HG03520 (cell line): ENCODE data around the gene LPP.
A peak's percentile ranks its signal among the peaks of the same experiment; 100 is the strongest.
"Not testable (repeated sequence)": the region's sequence is repeated elsewhere in the genome, so short reads cannot be mapped to it uniquely, and the experiment has no call there.

Experiments used
- ATAC-seq: cut with Tn5 transposase; IDR thresholded peaks from one replicate; pipeline ENCODE4 v1.9.1; 2021; ENCODE audit warnings: mild to moderate bottlenecking, moderate library complexity; ENCODE audit not compliant: unreplicated experiment

LPP gene

GRCh38 chr3:188421836-188422540 is 268.0 kb downstream of the LPP start:
- peak; percentile 99 for ATAC-seq

- not testable (repeated sequence) for ATAC-seq
These were observed 274.0 kb downstream of the LPP start for GRCh38 chr3:188427981-188428380.

GRCh38 chr3:188431040-188431439 is 277.1 kb downstream of the LPP start:
- ATAC-seq = no peak

- no peak for ATAC-seq
These were observed 277.6 kb downstream of the LPP start for GRCh38 chr3:188431553-188431952.

GRCh38 chr3:188432802-188433520 is 279.0 kb downstream of the LPP start:
- ATAC-seq = no peak

- no peak for ATAC-seq
These were observed 279.7 kb downstream of the LPP start for GRCh38 chr3:188433521-188434150.

DNA sequence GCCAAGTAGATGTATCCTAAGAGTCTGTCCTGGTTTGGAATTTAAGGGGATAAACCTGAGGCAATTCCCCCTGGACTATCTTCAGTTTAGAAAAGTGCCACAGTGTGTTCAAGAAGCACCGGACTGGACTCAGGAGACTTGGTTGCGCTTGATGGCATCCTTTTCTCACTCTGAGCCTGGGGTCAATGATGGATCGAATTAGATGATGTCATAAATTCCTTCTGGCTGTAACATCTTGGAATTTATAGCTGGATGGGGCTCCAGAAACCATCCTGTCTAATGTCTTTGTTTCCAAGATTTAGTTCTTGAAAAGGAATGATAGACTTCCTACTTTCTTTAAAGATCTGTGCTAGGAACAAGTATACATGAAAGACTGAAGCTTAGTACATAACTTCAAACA is 280.6 kb downstream of the LPP start:
- ATAC-seq = no peak

- ATAC-seq = no peak
These were observed 281.3 kb downstream of the LPP start for GRCh38 chr3:188435266-188435665.

- ATAC-seq = no peak
These were observed 284.0 kb downstream of the LPP start for GRCh38 chr3:188437926-188438325.

DNA sequence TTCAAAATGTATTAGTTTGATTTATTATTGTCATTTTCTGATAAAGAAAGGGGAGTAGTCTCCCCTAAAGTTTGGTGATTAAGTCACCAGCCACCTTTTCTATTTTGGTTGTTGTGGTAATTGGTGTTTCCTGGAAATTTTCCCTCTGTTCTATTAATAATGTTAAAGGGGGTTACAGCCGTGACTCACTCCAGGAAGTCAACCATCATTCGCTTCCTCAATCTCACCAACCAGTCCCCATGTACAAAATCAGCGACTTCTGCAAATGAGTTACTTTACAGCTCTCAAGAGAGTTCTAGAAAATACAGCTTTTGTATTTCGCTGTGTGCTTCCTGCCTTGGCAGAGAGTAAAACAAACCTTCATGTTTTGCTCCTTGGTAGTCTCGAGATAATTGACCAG is 285.1 kb downstream of the LPP start:
- peak; percentile 77 for ATAC-seq

DNA sequence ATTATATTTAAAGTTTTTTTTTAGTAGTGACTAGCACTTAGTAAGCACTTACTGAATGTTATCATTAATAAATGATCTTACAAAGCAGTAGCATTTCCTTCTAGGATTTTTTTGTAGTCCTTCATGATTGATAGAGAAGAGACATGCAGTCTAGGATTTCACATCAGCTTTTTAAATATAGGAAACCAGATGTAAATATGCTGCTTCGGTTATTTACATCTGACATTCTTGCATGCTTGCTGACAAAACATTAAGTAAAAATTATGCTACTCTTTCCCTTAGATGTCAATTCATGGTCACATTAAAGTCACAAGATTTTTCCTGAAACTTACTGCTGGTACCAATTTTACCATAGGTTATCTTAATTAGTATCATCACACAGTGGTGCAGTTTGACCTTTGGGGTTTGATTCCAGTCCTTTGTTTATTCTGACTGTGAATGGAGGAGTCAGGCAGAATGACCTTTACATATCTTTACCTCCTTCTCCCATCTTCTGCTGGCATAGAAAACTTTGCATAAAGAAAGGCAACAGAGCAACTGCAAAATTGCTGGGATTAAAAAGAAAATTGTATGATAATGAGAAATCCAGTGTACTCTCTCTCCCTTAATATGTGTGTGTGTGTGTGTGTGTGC is 286.5 kb downstream of the LPP start:
- ATAC-seq = no peak

DNA sequence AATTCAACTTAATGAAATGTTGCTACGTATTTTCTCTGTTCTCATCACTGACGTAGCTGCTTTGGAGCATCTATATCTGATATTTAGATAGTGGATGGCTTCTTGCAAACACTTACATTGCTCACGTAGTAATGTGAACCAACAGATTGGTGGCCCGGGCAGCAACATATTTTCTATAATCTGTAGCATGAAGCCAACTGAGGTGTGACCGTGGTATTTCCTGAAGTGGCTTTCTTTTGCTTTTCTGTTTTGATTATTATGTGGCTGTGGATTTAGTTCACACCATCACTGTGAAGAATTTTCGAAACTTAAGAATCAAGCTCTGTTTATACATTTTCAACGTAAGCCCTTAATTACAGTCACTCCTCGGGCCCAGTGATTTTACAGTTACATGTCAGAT is 288.5 kb downstream of the LPP start:
- ATAC-seq = no peak

- ATAC-seq = not testable (repeated sequence)
These were observed 291.2 kb downstream of the LPP start for GRCh38 chr3:188445175-188445574.

GRCh38 chr3:188446014-188446413 is 292.1 kb downstream of the LPP start:
- ATAC-seq = peak; percentile 63

GRCh38 chr3:188446766-188447165 is 292.8 kb downstream of the LPP start:
- ATAC-seq = peak; percentile 62

DNA sequence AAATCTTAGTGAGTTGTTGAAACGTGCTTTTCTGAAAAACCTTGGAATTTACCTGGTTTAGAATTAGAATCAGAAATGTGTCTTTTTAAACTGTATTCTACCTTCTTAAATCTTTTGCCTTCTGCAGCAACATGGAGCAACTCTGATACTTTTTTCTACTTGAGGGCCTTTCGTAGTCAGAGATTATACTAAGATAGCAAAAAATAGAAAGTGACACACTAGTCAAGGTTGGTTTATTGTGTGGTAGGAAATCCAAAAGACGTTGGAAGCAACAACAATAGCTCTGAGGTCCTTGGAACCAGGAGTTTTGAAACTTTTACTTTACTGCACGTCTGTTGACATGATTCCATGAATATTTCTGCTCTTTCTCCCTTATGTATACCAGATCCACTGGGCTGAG is 294.9 kb downstream of the LPP start:
- ATAC-seq = no peak

GRCh38 chr3:188449421-188449820 is 295.5 kb downstream of the LPP start:
- ATAC-seq = no peak

- ATAC-seq = no peak
These were observed 298.3 kb downstream of the LPP start for GRCh38 chr3:188452158-188452772.

DNA sequence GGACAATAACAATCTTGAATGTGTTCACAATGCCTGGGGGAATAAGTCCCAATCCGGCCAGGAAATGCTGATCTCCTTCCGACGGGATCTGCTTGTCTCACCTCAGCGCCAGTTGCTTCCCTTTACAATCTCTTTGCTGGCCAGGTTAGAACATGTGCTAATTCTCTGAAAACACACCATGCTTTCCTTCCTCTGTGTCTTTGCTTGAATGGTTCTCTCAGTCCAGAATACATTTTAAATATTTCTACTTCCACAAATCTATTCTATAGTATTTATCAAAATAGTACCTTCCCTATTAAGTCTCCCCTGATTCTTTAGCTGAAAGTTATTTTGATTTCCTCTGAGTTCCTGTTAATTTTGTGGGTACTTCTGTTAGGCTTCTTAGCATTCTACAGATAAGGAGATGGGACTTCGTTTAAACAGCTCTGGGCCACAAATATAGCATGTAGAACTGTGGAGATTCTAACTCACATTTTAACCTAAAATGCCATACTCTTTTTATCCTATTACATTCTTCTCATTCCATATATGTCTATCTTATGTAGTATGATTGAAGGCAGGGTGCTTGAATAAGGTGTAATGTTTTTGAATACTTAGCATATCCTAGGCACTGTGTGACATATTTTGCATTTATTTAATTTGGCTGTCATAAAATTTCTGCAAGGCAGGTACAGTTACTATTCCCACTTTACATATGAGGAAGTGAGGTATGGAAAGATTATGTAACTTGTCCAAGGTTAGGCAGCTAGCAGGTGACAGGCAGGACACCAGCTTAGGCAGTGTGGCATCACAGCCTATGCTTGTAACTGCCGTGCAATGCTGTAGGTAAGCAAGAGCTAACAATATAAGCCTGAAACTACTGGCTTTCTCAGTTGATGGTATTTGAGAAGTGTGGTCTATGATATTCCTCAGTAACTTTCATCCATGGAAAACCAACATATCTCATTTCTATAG is 299.8 kb downstream of the LPP start:
- ATAC-seq = no peak

GRCh38 chr3:188455748-188456147 is 301.8 kb downstream of the LPP start:
- ATAC-seq = no peak
